ENCODE measurements around the gene HNRNPUL1.

DNA sequence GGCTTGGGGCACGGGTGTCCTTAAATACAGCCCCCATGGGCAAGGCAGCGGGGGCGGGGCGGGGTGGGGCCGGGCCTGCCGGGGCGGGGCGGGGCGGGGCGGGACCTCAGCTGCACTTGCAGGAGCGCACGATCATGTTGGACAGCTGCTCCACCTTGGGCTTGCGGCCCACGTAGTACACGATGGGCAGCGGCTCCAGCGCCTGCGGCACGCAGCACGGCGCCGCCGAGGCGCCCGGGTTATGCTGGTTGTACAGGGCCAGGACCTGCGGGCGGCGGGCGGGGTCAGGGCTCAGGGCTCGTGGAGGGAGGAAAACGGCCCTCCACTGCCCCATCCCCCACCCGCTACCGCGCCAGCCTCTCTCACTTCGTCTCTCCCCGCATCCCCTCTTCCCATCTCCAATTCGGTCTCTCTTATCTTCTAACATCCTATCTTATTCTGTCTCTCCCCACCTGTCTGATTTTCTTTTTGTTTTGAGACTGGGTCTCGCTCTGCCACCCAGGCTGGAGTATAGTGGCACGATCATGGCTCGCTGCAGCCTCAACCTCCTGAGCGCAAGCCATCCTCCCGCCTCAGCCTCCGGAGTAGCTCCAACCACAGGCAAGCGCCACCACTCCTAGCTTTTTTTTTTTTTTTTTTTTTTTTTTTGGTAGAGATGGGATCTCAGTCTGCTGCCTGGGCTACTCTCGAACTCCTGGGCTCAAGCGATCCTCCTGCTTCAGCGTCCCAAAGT is 66.9 kb downstream of the HNRNPUL1 start:
- TF ChIP-seq EP300 (IDR thresholded peaks at IDR 0.05; ENCODE audit: borderline replicate concordance): no peak
- no peak for TF ChIP-seq CREB1 (IDR thresholded peaks at IDR 0.05; ENCODE audit: low read depth)
- TF ChIP-seq FOXM1 (IDR thresholded peaks at IDR 0.05; ENCODE audit: borderline replicate concordance, low read depth): no peak
- TF ChIP-seq, protein P1, sequence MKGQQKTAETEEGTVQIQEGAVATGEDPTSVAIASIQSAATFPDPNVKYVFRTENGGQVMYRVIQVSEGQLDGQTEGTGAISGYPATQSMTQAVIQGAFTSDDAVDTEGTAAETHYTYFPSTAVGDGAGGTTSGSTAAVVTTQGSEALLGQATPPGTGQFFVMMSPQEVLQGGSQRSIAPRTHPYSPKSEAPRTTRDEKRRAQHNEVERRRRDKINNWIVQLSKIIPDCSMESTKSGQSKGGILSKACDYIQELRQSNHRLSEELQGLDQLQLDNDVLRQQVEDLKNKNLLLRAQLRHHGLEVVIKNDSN (IDR thresholded peaks at IDR 0.05): no peak
- TF ChIP-seq EGR1 (IDR thresholded peaks at IDR 0.05): no peak
- TF ChIP-seq TAF1 (IDR thresholded peaks at IDR 0.05; ENCODE audit: low read depth): no peak
- no peak for TF ChIP-seq YY1 (IDR thresholded peaks at IDR 0.05; ENCODE audit: low read depth)
